ENCODE data around the gene ZFAND6. TPM values are rescaled to one million over a fixed set of nuclear protein-coding genes. Genes with fewer than 3 reads are reported as not detected.

The ZFAND6 gene
- total and polyA plus RNA-seq, 4 donors = 47.6 to 102 (median 82.4) TPM

DNA sequence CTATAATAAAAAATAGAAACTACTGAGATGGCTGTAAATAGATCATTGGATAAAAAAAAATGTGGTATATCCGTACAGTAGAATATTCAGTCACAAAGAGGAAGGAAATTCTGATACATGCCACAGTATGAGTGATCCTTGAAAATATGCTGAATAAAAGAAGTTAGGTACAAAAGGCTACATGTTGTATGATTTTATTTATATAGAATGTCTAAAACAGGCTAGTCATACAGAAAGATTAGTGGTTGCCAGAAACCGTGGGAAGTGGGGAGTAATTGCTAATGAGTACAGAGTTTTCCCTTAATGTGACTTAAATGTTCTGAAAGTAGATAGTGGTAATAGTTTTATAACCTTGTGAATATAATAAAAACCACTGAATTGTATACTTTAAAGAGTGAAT is 68.4 kb downstream of the ZFAND6 start:
- Histone ChIP-seq H3K9me3 (ENCODE audit: control insufficient read depth in 4 of 4, low read length in 3 of 4) (no peaks in the 10 kb centered on the region), H3K36me3 (ENCODE audit: control insufficient read depth in 4 of 4, insufficient read depth in 3 of 4, low read depth in 1 of 4, low read length in 3 of 4) (peaks cover 2 to 33% (median 21%) of the 10 kb centered on the region in 4 donors)
- TF ChIP-seq SP1 (IDR thresholded peaks at IDR 0.05) (no peak), HNF4A (conservative IDR thresholded peaks at IDR 0.05) (no peak), YY1 (IDR thresholded peaks at IDR 0.05) (no peak), FOXA1 (IDR thresholded peaks at IDR 0.05) (no peak), HNF4G (IDR thresholded peaks at IDR 0.05) (no peak), TAF1 (conservative IDR thresholded peaks at IDR 0.05) (no peak), RXRA (IDR thresholded peaks at IDR 0.05) (no peak), RAD21 (IDR thresholded peaks at IDR 0.05) (no peak), FOXA2 (IDR thresholded peaks at IDR 0.05) (no peak)
- TF ChIP-seq, protein P1, sequence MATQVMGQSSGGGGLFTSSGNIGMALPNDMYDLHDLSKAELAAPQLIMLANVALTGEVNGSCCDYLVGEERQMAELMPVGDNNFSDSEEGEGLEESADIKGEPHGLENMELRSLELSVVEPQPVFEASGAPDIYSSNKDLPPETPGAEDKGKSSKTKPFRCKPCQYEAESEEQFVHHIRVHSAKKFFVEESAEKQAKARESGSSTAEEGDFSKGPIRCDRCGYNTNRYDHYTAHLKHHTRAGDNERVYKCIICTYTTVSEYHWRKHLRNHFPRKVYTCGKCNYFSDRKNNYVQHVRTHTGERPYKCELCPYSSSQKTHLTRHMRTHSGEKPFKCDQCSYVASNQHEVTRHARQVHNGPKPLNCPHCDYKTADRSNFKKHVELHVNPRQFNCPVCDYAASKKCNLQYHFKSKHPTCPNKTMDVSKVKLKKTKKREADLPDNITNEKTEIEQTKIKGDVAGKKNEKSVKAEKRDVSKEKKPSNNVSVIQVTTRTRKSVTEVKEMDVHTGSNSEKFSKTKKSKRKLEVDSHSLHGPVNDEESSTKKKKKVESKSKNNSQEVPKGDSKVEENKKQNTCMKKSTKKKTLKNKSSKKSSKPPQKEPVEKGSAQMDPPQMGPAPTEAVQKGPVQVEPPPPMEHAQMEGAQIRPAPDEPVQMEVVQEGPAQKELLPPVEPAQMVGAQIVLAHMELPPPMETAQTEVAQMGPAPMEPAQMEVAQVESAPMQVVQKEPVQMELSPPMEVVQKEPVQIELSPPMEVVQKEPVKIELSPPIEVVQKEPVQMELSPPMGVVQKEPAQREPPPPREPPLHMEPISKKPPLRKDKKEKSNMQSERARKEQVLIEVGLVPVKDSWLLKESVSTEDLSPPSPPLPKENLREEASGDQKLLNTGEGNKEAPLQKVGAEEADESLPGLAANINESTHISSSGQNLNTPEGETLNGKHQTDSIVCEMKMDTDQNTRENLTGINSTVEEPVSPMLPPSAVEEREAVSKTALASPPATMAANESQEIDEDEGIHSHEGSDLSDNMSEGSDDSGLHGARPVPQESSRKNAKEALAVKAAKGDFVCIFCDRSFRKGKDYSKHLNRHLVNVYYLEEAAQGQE (IDR thresholded peaks at IDR 0.05) = no peak
- TF ChIP-seq, protein P2, sequence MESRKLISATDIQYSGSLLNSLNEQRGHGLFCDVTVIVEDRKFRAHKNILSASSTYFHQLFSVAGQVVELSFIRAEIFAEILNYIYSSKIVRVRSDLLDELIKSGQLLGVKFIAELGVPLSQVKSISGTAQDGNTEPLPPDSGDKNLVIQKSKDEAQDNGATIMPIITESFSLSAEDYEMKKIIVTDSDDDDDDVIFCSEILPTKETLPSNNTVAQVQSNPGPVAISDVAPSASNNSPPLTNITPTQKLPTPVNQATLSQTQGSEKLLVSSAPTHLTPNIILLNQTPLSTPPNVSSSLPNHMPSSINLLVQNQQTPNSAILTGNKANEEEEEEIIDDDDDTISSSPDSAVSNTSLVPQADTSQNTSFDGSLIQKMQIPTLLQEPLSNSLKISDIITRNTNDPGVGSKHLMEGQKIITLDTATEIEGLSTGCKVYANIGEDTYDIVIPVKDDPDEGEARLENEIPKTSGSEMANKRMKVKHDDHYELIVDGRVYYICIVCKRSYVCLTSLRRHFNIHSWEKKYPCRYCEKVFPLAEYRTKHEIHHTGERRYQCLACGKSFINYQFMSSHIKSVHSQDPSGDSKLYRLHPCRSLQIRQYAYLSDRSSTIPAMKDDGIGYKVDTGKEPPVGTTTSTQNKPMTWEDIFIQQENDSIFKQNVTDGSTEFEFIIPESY (IDR thresholded peaks at IDR 0.05) = no peak
- TF ChIP-seq, protein P3, sequence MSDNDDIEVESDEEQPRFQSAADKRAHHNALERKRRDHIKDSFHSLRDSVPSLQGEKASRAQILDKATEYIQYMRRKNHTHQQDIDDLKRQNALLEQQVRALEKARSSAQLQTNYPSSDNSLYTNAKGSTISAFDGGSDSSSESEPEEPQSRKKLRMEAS (IDR thresholded peaks at IDR 0.05) = no peak

DNA sequence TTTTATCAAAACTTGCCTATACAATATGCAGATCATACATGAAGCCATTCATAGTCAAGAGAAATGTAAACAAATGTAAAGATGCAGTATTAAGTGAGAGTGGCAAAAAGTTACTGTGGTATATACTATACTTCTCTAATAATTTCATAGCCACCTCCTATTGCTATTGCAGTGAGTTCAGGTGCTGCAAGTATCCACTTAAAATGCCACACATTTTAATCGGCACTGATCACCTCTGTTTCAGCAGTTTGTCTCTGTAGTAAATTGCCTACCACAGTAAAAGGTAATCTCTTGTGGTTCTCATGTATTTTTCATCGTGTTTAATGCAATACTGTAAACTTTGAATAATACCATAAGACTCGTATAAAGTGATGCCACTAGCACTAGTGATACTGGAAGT is 72.9 kb downstream of the ZFAND6 start:
- Histone ChIP-seq H3K36me3 (ENCODE audit: control insufficient read depth in 4 of 4, insufficient read depth in 3 of 4, low read depth in 1 of 4, low read length in 3 of 4) (peaks cover 0 to 22% (median 12%) of the 10 kb centered on the region in 4 donors), H3K27ac (ENCODE audit: low read depth in 1 of 2, low read length in 2 of 2) (no peak overlapping the region), H3K9me3 (ENCODE audit: control insufficient read depth in 4 of 4, low read length in 3 of 4) (no peaks in the 10 kb centered on the region), H3K27me3 (ENCODE audit: control insufficient read depth in 4 of 4, insufficient read depth in 4 of 4, low read length in 3 of 4) (no peaks in the 10 kb centered on the region), H3K4me3 (ENCODE audit: low read depth in 1 of 3, low read length in 3 of 3) (no peak overlapping the region), H3K4me1 (ENCODE audit: control insufficient read depth in 4 of 4, insufficient read depth in 4 of 4, low read length in 3 of 4) (peaks cover 0 to 7% (median 0%) of the 10 kb centered on the region in 4 donors), H3K9ac (ENCODE audit: low read depth in 1 of 2, low read length in 2 of 2) (no peak overlapping the region)
- DNase-seq (ENCODE audit: low spot score) = no peak
- WGBS = 97% methylated on average over 3 of the region's 3 CpGs
- no peak for TF ChIP-seq FOXA1 (IDR thresholded peaks at IDR 0.05)
- no peak for TF ChIP-seq SP1 (IDR thresholded peaks at IDR 0.05)
- no peak for TF ChIP-seq GABPA (IDR thresholded peaks at IDR 0.05 in 1 of 2, conservative IDR thresholded peaks at IDR 0.05 in 1 of 2)
- no peak for TF ChIP-seq EGR1 (IDR thresholded peaks at IDR 0.05; ENCODE audit: low read depth in 2 of 2)
- TF ChIP-seq RAD21 (IDR thresholded peaks at IDR 0.05) = no peak
- TF ChIP-seq FOXA2 (IDR thresholded peaks at IDR 0.05) = no peak
- TF ChIP-seq JUND (IDR thresholded peaks at IDR 0.05) = no peak
- TF ChIP-seq, protein P1 (IDR thresholded peaks at IDR 0.05) = no peak
- TF ChIP-seq YY1 (IDR thresholded peaks at IDR 0.05) = no peak
- TF ChIP-seq HNF4A (conservative IDR thresholded peaks at IDR 0.05) = no peak
- TF ChIP-seq, protein P3 (IDR thresholded peaks at IDR 0.05) = no peak
- TF ChIP-seq RXRA (IDR thresholded peaks at IDR 0.05) = no peak
- no peak for TF ChIP-seq TAF1 (conservative IDR thresholded peaks at IDR 0.05)
- TF ChIP-seq, protein P4, sequence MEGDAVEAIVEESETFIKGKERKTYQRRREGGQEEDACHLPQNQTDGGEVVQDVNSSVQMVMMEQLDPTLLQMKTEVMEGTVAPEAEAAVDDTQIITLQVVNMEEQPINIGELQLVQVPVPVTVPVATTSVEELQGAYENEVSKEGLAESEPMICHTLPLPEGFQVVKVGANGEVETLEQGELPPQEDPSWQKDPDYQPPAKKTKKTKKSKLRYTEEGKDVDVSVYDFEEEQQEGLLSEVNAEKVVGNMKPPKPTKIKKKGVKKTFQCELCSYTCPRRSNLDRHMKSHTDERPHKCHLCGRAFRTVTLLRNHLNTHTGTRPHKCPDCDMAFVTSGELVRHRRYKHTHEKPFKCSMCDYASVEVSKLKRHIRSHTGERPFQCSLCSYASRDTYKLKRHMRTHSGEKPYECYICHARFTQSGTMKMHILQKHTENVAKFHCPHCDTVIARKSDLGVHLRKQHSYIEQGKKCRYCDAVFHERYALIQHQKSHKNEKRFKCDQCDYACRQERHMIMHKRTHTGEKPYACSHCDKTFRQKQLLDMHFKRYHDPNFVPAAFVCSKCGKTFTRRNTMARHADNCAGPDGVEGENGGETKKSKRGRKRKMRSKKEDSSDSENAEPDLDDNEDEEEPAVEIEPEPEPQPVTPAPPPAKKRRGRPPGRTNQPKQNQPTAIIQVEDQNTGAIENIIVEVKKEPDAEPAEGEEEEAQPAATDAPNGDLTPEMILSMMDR (IDR thresholded peaks at IDR 0.05; ENCODE audit: low read depth, low read length, missing input control) = no peak
- TF ChIP-seq, protein P2 (IDR thresholded peaks at IDR 0.05) = no peak
- no peak for TF ChIP-seq HNF4G (IDR thresholded peaks at IDR 0.05)
- no peak for TF ChIP-seq NR2F2 (IDR thresholded peaks at IDR 0.05)

More for the DNA sequence above, 68.4 kb downstream of the ZFAND6 start:
- H3K4me3 ChIP-seq (ENCODE audit: low read depth in 1 of 3, low read length in 3 of 3) = no peak overlapping the region
- WGBS = 76% methylated on average over 2 of the region's 2 CpGs
- DNase-seq (ENCODE audit: low spot score) = no peak
- H3K4me1 ChIP-seq (ENCODE audit: control insufficient read depth in 4 of 4, insufficient read depth in 4 of 4, low read length in 3 of 4) = no peaks in the 10 kb centered on the region
- no peaks in the 10 kb centered on the region for H3K27me3 ChIP-seq (ENCODE audit: control insufficient read depth in 4 of 4, insufficient read depth in 4 of 4, low read length in 3 of 4)
- no peak overlapping the region for H3K9ac ChIP-seq (ENCODE audit: low read depth in 1 of 2, low read length in 2 of 2)
- no peak overlapping the region for H3K27ac ChIP-seq (ENCODE audit: low read depth in 1 of 2, low read length in 2 of 2)

All from liver (tissue), 9 donors.